Spinal cord (tissue), 10 donors: ENCODE results near the gene PDCD2L. TPM values are rescaled to one million over a fixed set of nuclear protein-coding genes. Genes with fewer than 3 reads are reported as not detected.

Experiments
- DNase-seq, 6 donors: peaks; one replicate each; pipeline versions ENCODE4 v3.0.0 to v3.0.0-alpha.2; 2013 to 2015; ENCODE audit warnings: low spot score in 6 of 6, low read depth in 4 of 6
- H3K27ac ChIP-seq: one replicate; pipeline ENCODE4 v1.5.1; 2013; ENCODE audit warnings: low read depth, low read length, control low read depth
- H3K27me3 ChIP-seq: one replicate; pipeline ENCODE4 v1.6.1; 2013; ENCODE audit warnings: low read length; ENCODE audit not compliant: control insufficient read depth, insufficient read depth
- H3K36me3 ChIP-seq: one replicate; pipeline ENCODE4 v1.6.1; 2013; ENCODE audit warnings: low read length; ENCODE audit not compliant: control insufficient read depth, insufficient read depth
- H3K4me1 ChIP-seq: one replicate; pipeline ENCODE4 v1.6.1; 2013; ENCODE audit warnings: low read length; ENCODE audit not compliant: control insufficient read depth, insufficient read depth
- H3K4me3 ChIP-seq: one replicate; pipeline ENCODE4 v1.5.1; 2013; ENCODE audit warnings: low read depth, low read length, control low read depth
- H3K9me3 ChIP-seq: one replicate; pipeline ENCODE4 v1.6.1; 2013; ENCODE audit warnings: low read length; ENCODE audit not compliant: control insufficient read depth, insufficient read depth
- WGBS: methylation state at CpG from one replicate; pipeline ENCODE4 v1.1.5; 2013; ENCODE audit warnings: missing lambda C conversion rate; ENCODE audit not compliant: insufficient coverage; 5-methylcytosine and 5-hydroxymethylcytosine counted together
- long read RNA-seq, 4 donors: transcript quantifications; one replicate each; lab custom pipeline, GENCODE V29; 2026
- polyA plus RNA-seq, 2 donors: library from polyadenylated mRNA; unstranded; fragments of 120-200 nt; gene quantifications; one replicate each; pipeline ENCODE4 v1.2.1, GENCODE V29; 2013; ENCODE audit not compliant: insufficient read length in 2 of 2
- total RNA-seq, 2 donors: library from RNA; depleted of rRNA in 1 of 2; stranded (reverse); fragments of 120-200 nt in 1 of 2; fragments of >200 nt in 1 of 2; gene quantifications; one replicate each; pipeline versions ENCODE4 v1.2.3 to v1.2.4, GENCODE V29; 2013 to 2014
- donor health status: healthy.

PDCD2L gene, protein sequence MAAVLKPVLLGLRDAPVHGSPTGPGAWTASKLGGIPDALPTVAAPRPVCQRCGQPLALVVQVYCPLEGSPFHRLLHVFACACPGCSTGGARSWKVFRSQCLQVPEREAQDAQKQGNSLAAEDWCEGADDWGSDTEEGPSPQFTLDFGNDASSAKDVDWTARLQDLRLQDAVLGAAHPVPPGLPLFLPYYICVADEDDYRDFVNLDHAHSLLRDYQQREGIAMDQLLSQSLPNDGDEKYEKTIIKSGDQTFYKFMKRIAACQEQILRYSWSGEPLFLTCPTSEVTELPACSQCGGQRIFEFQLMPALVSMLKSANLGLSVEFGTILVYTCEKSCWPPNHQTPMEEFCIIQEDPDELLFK
- 10 to 100 TPM in 1 of 2 donors, 1 to 10 TPM in 1; 9.0 to 18.1 TPM for total RNA-seq
- polyA plus RNA-seq, result 10 to 100 TPM; 19.4 to 19.7 TPM
- long read RNA-seq, donor 1, transcript PDCD2L-201 (7 exons, 1,171 nt), result major isoform, 5 of 6 reads
- long read RNA-seq, donor 1, partial matches to known transcripts, result 0 of 6 reads
- long read RNA-seq, donor 1, other reads (novel, unspliced or antisense), result 0 of 6 reads
- long read RNA-seq, donor 2, partial matches to known transcripts, result 0 of 5 reads
- long read RNA-seq, donor 2, other reads (novel, unspliced or antisense), result 0 of 5 reads
- long read RNA-seq, donor 3, transcript PDCD2L-201 (7 exons, 1,171 nt), result major isoform, 5 of 8 reads
- long read RNA-seq, donor 3, partial matches to known transcripts, result 0 of 8 reads
- long read RNA-seq, donor 3, other reads (novel, unspliced or antisense), result 0 of 8 reads
- long read RNA-seq, donor 4, partial matches to known transcripts, result 0 of 4 reads
- long read RNA-seq, donor 4, other reads (novel, unspliced or antisense), result 0 of 4 reads

GRCh38 chr19:34404109-34404909 lies at the start of gene PDCD2L:
TSS of gene PDCD2L (plus strand) at chr19:34404399. CDS start at chr19:34404431, 32 bp downstream.
- Histone ChIP-seq H3K9me3 (no peaks in the 10 kb centered on the region), H3K4me1 (peaks cover 11% of the 10 kb centered on the region), H3K27me3 (no peaks in the 10 kb centered on the region), H3K27ac (no peak within 1 kb of the TSS), H3K4me3 (peak within 1 kb of the TSS; percentile 73), H3K36me3 (peaks cover 31% of the 10 kb centered on the region)
- WGBS, result under 1% methylated on average over 68 of the region's 69 CpGs
- peak; percentile 70 to 98 (median 80) for DNase-seq

GRCh38 chr19:34355201-34355600 lies 49.0 kb upstream of the PDCD2L start:
- no CpG with 5 or more reads among the region's 8 CpGs for WGBS
- no peak for DNase-seq
- no peak overlapping the region for H3K4me3 ChIP-seq
- H3K27ac ChIP-seq, result no peak overlapping the region
- peaks cover 20% of the 10 kb centered on the region for H3K4me1 ChIP-seq
- no peaks in the 10 kb centered on the region for H3K9me3 ChIP-seq
- no peaks in the 10 kb centered on the region for H3K27me3 ChIP-seq
- H3K36me3 ChIP-seq, result peaks cover 48% of the 10 kb centered on the region

DNA sequence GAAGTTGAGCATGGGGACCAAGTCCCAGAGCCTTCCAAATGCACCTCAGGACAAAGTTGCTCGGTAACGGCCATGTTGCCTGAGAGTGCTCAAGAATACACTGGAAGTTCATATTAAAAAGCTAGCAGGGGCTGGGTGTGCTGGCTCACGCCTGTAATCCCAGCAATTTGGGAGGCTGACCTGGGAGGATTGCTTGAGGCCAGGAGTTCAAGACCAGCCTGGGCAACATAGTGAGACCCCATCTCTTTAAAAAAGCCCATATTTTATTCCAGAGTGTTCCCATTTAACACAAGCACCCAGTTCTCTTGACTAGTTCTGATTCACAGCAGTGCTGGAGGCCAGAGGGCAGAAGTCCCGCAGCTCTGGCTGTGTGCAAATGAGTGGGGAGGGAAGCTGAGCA lies 47.3 kb upstream of the PDCD2L start:
- 100% methylated on average over 4 of the region's 4 CpGs for WGBS
- Histone ChIP-seq H3K9me3 (no peaks in the 10 kb centered on the region), H3K4me3 (no peak overlapping the region), H3K27me3 (no peaks in the 10 kb centered on the region), H3K4me1 (peaks cover 20% of the 10 kb centered on the region), H3K36me3 (peaks cover 35% of the 10 kb centered on the region), H3K27ac (no peak overlapping the region)
- DNase-seq, result no peak

GRCh38 chr19:34357431-34357830 lies 46.8 kb upstream of the PDCD2L start:
- Histone ChIP-seq H3K27me3 (no peaks in the 10 kb centered on the region), H3K4me3 (no peak overlapping the region), H3K27ac (no peak overlapping the region), H3K4me1 (peaks cover 20% of the 10 kb centered on the region), H3K9me3 (no peaks in the 10 kb centered on the region), H3K36me3 (peaks cover 30% of the 10 kb centered on the region)
- DNase-seq, result no peak
- 100% methylated on average over 1 of the region's 4 CpGs for WGBS

DNA sequence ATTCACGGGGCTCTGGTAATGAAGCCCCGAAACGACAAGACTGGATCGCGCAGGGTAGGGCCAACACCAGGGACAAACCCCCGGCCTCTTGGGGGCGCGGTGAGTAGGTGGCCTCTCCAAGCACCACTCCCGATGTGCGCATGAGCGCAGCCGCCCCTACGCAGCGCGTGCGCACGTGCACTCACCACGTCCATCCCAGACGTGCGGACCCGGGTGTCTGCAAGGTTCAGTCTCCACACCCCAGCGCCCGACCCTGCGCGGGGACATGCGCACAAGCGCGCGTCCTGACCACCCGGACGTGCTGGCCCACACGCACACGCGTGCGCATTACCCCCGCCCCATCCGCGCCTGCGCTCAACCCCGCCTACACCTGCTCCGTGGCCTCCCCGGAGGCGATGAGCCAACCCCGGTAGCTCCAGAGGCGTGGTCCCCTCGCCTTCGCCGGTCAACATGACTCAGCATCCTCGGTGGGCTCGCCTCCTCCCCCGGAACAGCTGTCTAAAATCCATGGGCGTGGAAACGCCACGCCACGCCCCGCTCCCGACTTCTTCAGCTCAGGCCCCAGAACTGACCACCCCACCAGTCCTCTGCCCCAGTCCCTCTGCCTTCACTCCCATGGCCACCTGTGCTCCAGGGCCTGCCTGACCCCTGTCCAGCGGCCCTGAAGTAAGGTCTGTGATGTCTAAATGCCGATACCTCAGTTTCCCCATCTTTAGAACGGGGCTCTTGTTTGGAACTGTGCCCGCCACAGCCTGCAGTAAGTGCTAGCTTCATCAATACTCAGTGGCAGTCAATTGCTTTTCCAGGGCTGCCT lies 44.9 kb upstream of the PDCD2L start:
- Histone ChIP-seq H3K4me1 (peaks cover 25% of the 10 kb centered on the region), H3K27ac (peak overlapping the region; percentile 92), H3K9me3 (no peaks in the 10 kb centered on the region), H3K36me3 (peaks cover 18% of the 10 kb centered on the region), H3K4me3 (peak overlapping the region; percentile 56), H3K27me3 (no peaks in the 10 kb centered on the region)
- 4% methylated on average over 61 of the region's 61 CpGs for WGBS
- peak; percentile 90 to 99 (median 94) for DNase-seq

DNA sequence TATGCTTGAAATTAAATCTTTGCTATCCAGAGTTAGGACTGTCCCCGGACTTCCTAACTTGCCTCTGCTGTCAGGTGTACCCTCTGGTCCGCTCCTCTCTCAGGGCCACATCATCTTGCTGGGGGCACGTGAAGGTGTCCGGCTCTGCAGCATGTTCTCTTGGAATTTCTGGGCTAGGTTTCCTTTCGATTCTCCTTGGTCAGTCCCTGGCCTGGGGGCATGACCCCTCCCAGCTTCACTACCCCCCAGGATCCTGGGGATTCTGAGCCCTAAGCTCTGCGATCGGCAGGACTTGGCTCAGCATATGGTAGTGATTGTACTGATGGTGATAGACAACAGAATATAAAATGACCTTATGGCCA lies 44.3 kb upstream of the PDCD2L start:
- Histone ChIP-seq H3K9me3 (no peaks in the 10 kb centered on the region), H3K4me3 (no peak overlapping the region), H3K27ac (peak overlapping the region; percentile 92), H3K36me3 (peaks cover 18% of the 10 kb centered on the region), H3K27me3 (no peaks in the 10 kb centered on the region), H3K4me1 (peaks cover 30% of the 10 kb centered on the region)
- DNase-seq, result no peak
- WGBS, result 90% methylated on average over 5 of the region's 7 CpGs

- no peak for DNase-seq
- H3K4me1 ChIP-seq, result peaks cover 30% of the 10 kb centered on the region
- no peak overlapping the region for H3K4me3 ChIP-seq
- H3K27ac ChIP-seq, result no peak overlapping the region
- H3K9me3 ChIP-seq, result no peaks in the 10 kb centered on the region
- 94% methylated on average over 6 of the region's 9 CpGs for WGBS
- H3K36me3 ChIP-seq, result peaks cover 18% of the 10 kb centered on the region
- no peaks in the 10 kb centered on the region for H3K27me3 ChIP-seq
Observed at GRCh38 chr19:34360354-34360909, 43.8 kb upstream of the PDCD2L start.

DNA sequence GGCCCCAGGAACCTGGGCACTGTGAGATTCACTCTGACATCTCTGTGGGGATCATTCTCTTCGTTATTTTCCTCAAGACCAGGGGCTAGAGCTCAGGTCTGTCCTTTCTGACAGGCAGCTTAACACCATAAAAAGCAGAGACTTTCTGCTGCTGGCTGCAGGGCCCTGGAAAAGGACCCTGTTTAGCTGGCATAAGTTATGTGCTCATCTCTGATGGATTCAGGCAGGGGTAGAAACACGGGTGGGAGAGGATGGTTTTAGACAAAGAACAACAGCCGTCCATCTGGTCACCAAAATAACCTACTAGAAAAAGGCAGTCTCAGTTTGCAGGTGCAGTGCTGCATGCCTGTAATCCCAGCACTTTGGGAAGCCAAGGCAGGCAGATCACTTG lies 41.5 kb upstream of the PDCD2L start:
- Histone ChIP-seq H3K4me1 (peaks cover 53% of the 10 kb centered on the region), H3K36me3 (peaks cover 13% of the 10 kb centered on the region), H3K4me3 (no peak overlapping the region), H3K9me3 (no peaks in the 10 kb centered on the region), H3K27me3 (no peaks in the 10 kb centered on the region), H3K27ac (no peak overlapping the region)
- WGBS, result 71% methylated on average over 3 of the region's 3 CpGs
- DNase-seq, result no peak
